GM12878 (cell line): ENCODE results near the gene ABCD4.

Experiments used
- BRCA1 ChIP-seq: IDR thresholded peaks from 2 replicates; pipeline ENCODE4 v1.6.1; 2011; ENCODE audit warnings: low read depth, low read length, improper control_type of control experiment
- FOXK2 ChIP-seq: fragments of 450-650 bp; IDR thresholded peaks from 2 replicates; pipeline ENCODE4 v1.6.1; 2017; ENCODE audit warnings: mild to moderate bottlenecking, moderate library complexity
- RAD21 ChIP-seq: IDR thresholded peaks from 2 replicates; pipeline ENCODE4 v1.6.1; 2011; ENCODE audit warnings: mild to moderate bottlenecking, low read depth, low read length, moderate library complexity; ENCODE audit not compliant: insufficient read depth
- TF ChIP-seq, protein P1 (sequence below), 3 experiments: IDR thresholded peaks in 2 of 3; conservative IDR thresholded peaks in 1 of 3; 2 replicates each; pipeline ENCODE4 v1.5.1; 2011; ENCODE audit warnings: low read depth in 3 of 3, low read length in 3 of 3, mild to moderate bottlenecking in 3 of 3, control low read depth in 2 of 3, moderate library complexity in 2 of 3, inconsistent platforms in 1 of 3, mixed read lengths in 1 of 3; ENCODE audit not compliant: control insufficient read depth in 2 of 3, insufficient read depth in 1 of 3; ENCODE audit errors: extremely low read depth in 1 of 3

DNA sequence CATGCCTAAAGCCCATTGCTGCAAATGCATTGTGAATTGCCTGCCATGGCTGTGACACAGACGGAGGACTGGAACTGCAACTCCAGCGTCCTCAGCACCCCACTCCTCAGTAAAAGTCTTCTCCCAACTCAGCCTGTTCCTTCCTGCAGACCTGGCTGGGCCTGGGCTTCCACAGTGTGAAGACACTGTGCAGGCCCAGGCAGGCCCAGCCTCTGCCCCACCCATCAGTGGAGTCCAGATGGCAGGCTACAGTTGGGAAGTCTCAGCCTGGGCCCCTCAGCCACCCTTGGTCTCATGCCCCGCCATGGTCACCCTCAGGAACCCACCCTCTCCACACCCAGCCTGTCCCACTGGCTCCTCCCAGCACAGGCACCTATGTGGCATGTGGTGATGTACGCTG is 41.4 kb downstream of the ABCD4 start:
- TF ChIP-seq FOXK2, result no peak
- TF ChIP-seq RAD21, result no peak
- TF ChIP-seq, protein P1, sequence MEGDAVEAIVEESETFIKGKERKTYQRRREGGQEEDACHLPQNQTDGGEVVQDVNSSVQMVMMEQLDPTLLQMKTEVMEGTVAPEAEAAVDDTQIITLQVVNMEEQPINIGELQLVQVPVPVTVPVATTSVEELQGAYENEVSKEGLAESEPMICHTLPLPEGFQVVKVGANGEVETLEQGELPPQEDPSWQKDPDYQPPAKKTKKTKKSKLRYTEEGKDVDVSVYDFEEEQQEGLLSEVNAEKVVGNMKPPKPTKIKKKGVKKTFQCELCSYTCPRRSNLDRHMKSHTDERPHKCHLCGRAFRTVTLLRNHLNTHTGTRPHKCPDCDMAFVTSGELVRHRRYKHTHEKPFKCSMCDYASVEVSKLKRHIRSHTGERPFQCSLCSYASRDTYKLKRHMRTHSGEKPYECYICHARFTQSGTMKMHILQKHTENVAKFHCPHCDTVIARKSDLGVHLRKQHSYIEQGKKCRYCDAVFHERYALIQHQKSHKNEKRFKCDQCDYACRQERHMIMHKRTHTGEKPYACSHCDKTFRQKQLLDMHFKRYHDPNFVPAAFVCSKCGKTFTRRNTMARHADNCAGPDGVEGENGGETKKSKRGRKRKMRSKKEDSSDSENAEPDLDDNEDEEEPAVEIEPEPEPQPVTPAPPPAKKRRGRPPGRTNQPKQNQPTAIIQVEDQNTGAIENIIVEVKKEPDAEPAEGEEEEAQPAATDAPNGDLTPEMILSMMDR (IDR thresholded peaks at IDR 0.05 in 2 of 3, conservative IDR thresholded peaks at IDR 0.05 in 1 of 3; ENCODE audit: control insufficient read depth in 2 of 3, extremely low read depth in 1 of 3, insufficient read depth in 1 of 3, low read depth in 3 of 3, low read length in 3 of 3), result no peak
- no peak for TF ChIP-seq BRCA1
